Activated B cell treated with CpG ODN at 0.5 μM for 24 hours (primary cell): ENCODE results near the gene SYT6. TPM values are rescaled to one million over a fixed set of nuclear protein-coding genes. Genes with fewer than 3 reads are reported as not detected.

Source experiments
- ATAC-seq: fragments of 200-7000 bp; cut with Tn5 transposase; one replicate; pipeline ENCODE4 v1.10.0; 2021; ENCODE audit warnings: low read depth, mild to moderate bottlenecking, moderate library complexity
- CTCF ChIA-PET: fragments of 350-600 bp; sonication (Branson Sonifier 250); formaldehyde crosslinking; loops from one replicate; lab custom pipeline; 2021; ENCODE audit warnings: antibody characterized with exemption; lab: Charles Lee
- POLR2A ChIA-PET: fragments of 350-600 bp; sonication (Branson Sonifier 250); formaldehyde crosslinking; loops from one replicate; lab custom pipeline; 2021; ENCODE audit warnings: antibody characterized with exemption; lab: Charles Lee
- DNase-seq: peaks from one replicate; pipeline ENCODE4 v3.0.0; 2022
- H3K27ac Mint-ChIP-seq: one replicate; pipeline ENCODE4 v1.8.0; 2020; ENCODE audit warnings: mixed read lengths
- H3K27me3 Mint-ChIP-seq: one replicate; pipeline ENCODE4 v1.8.0; 2021; ENCODE audit warnings: mixed read lengths
- H3K36me3 Mint-ChIP-seq: one replicate; pipeline ENCODE4 v1.8.0; 2021; ENCODE audit warnings: low read depth, mixed read lengths
- H3K4me1 Mint-ChIP-seq: one replicate; pipeline ENCODE4 v1.8.0; 2021; ENCODE audit warnings: mixed read lengths
- H3K4me3 Mint-ChIP-seq: one replicate; pipeline ENCODE4 v1.8.0; 2020; ENCODE audit warnings: mild to moderate bottlenecking, mixed read lengths
- H3K9me3 Mint-ChIP-seq: one replicate; pipeline ENCODE4 v1.8.0; 2020; ENCODE audit warnings: mixed read lengths
- CTCF ChIP-seq: fragments of 200-600 bp; IDR thresholded peaks from one replicate; pipeline ENCODE4 v1.8.0; 2022; ENCODE audit warnings: antibody characterized with exemption, mild to moderate bottlenecking
- intact Hi-C: fragments of 100-400 bp; cut with micrococcal nuclease; formaldehyde crosslinking; loops from one replicate; pipeline ENCODE4 v1.15.1; 2024
- total RNA-seq: library from RNA; stranded (reverse); gene quantifications from 2 replicates; pipeline ENCODE4 v1.2.3, GENCODE V29; 2022

SYT6 gene
- total RNA-seq, 1 donor from 2014 or later = not detected

DNA sequence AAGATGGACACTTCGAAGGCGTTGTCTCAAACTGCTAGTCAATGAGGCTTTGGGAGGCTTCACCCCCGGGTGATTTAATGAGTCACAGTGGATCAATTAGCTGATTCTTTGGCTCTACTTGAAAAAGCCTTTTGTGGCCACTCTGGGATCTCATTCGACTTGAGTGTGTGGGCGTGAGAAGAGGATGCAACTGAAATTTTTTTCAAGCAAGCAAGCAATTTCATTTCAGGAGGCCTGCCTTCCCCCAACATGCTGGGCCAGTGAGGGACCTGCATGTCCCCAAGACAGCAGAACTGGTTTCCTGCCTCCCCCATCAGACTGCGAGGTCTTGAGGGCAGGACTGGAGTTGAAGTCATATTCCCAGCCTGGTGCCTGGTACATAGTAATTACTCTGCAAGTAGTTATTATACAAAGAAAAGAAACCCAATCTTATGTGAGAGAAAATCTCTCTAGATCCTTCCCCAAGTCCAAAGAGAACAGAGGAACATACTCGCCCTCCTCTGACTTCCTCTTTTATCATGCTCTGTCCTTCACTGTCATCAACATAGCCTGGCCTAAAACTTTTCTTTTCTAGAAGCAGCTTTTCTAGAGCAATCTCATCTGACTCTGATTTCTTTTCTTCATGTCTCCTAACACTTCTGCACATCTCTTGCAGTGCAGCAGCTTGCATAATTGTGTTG is 22.7 kb downstream of the SYT6 start:
- ATAC-seq (no peak), DNase-seq (no peak)
- ChIA-PET POLR2A (no interaction called here), CTCF (no interaction called here)
- H3K4me3 Mint-ChIP-seq = no peak overlapping the region
- TF ChIP-seq CTCF = no peak
- H3K4me1 Mint-ChIP-seq = no peaks in the 10 kb centered on the region
- H3K27me3 Mint-ChIP-seq = peaks cover 8% of the 10 kb centered on the region
- H3K36me3 Mint-ChIP-seq = no peaks in the 10 kb centered on the region
- no peak overlapping the region for H3K27ac Mint-ChIP-seq
- no peaks in the 10 kb centered on the region for H3K9me3 Mint-ChIP-seq
- intact Hi-C loops = no loop called here

DNA sequence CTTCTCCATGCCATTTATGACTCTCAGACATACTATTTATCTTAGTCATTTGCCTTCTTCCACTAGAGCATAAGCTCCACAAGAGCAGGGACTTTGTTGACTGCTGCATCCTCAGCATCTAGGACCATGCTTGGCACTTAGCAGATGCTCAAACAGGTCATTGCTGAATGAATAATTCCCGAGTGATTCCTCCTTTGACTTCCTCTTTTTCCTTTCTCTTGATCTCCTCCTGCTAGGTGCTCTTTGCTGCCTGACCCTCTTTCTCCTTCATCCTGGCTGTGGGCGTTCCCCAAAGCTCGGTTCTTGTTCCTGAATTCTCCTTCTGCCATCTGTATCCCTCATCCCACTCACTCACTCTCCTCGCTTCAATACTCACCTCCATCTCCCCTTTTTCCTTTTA is 23.5 kb downstream of the SYT6 start:
- Mint-ChIP-seq H3K9me3 (no peaks in the 10 kb centered on the region), H3K4me1 (no peaks in the 10 kb centered on the region), H3K27ac (no peak overlapping the region), H3K36me3 (no peaks in the 10 kb centered on the region), H3K4me3 (no peak overlapping the region), H3K27me3 (peaks cover 5% of the 10 kb centered on the region)
- ATAC-seq (no peak), DNase-seq (no peak)
- CTCF ChIA-PET = no interaction called here
- POLR2A ChIA-PET = no interaction called here
- intact Hi-C loops = no loop called here
- TF ChIP-seq CTCF = no peak

- POLR2A ChIA-PET = no interaction called here
Observed at GRCh38 chr1:114128293-114128692, 25.4 kb downstream of the SYT6 start.

GRCh38 chr1:114126261-114127095 is 27.2 kb downstream of the SYT6 start:
- CTCF ChIA-PET = no interaction called here
- TF ChIP-seq CTCF = no peak
- Mint-ChIP-seq H3K4me1 (no peaks in the 10 kb centered on the region), H3K36me3 (no peaks in the 10 kb centered on the region), H3K9me3 (no peaks in the 10 kb centered on the region), H3K4me3 (no peak overlapping the region), H3K27me3 (no peaks in the 10 kb centered on the region), H3K27ac (no peak overlapping the region)
- intact Hi-C loops = no loop called here
- POLR2A ChIA-PET = no interaction called here
- DNase-seq (no peak), ATAC-seq (no peak)

More at GRCh38 chr1:114128293-114128692, 25.4 kb downstream of the SYT6 start:
- CTCF ChIA-PET = no interaction called here
- no peak for TF ChIP-seq CTCF
- intact Hi-C loops = no loop called here
- no peak overlapping the region for H3K4me3 Mint-ChIP-seq
- H3K9me3 Mint-ChIP-seq = no peaks in the 10 kb centered on the region
- ATAC-seq (no peak), DNase-seq (no peak)
- H3K4me1 Mint-ChIP-seq = no peaks in the 10 kb centered on the region
- peaks cover 3% of the 10 kb centered on the region for H3K27me3 Mint-ChIP-seq
- no peak overlapping the region for H3K27ac Mint-ChIP-seq
- H3K36me3 Mint-ChIP-seq = no peaks in the 10 kb centered on the region

DNA sequence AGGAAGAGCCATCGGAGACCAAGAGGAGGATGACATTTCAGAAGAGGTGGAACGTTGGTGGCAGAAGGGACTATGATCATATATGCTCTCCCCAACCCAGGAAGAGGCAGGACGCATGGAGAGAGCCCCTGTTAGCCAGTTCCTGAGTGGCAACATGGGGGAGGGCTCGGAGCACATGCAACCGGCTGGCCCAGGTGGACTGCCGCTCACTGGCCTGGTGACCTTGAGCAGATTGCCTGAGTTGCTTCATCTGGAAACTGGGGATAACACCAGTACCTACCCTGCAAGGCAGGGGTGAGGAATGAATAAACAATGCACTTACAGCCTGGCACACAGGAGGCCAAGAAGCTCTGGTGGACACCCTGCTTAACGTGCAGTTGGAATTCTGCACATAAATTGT is 29.0 kb downstream of the SYT6 start:
- CTCF ChIA-PET = no interaction called here
- intact Hi-C loops = no loop called here

More for the DNA sequence above, 29.0 kb downstream of the SYT6 start:
- H3K36me3 Mint-ChIP-seq = no peaks in the 10 kb centered on the region
- no peaks in the 10 kb centered on the region for H3K9me3 Mint-ChIP-seq
- H3K4me1 Mint-ChIP-seq = no peaks in the 10 kb centered on the region
- no peak for ATAC-seq
- TF ChIP-seq CTCF = no peak
- DNase-seq = no peak
- H3K27me3 Mint-ChIP-seq = no peaks in the 10 kb centered on the region
- no peak overlapping the region for H3K4me3 Mint-ChIP-seq
- POLR2A ChIA-PET = no interaction called here
- H3K27ac Mint-ChIP-seq = no peak overlapping the region
